ENCODE measurements around the gene PCDHB6. TPM values are rescaled to one million over a fixed set of nuclear protein-coding genes. Genes with fewer than 3 reads are reported as not detected.
"Not testable (repeated sequence)": the region's sequence is repeated elsewhere in the genome, so short reads cannot be mapped to it uniquely, and the experiment has no call there.

The PCDHB6 gene
- total RNA-seq, 2 donors from 2014 or later: 0.12 to 0.33 TPM

GRCh38 chr5:141196363-141196762, 46.5 kb downstream of the PCDHB6 start:
- Histone ChIP-seq H3K27ac (no peak overlapping the region), H3K4me1 (no peaks in the 10 kb centered on the region), H3K27me3 (no peaks in the 10 kb centered on the region), H3K9me3 (peaks cover 10 to 93% of the 10 kb centered on the region in 2 donors), H3K36me3 (no peaks in the 10 kb centered on the region), H3K4me3 (no peak overlapping the region)
- no peak for DNase-seq (ENCODE audit: low spot score)
- TF ChIP-seq CTCF (IDR thresholded peaks at IDR 0.05): no peak

GRCh38 chr5:141199359-141200235, 49.7 kb downstream of the PCDHB6 start, which contains the start of gene PCDHB11:
TSS of gene PCDHB11 (plus strand) at chr5:141199627. CDS start at chr5:141199775, 148 bp downstream.
- no peaks in the 10 kb centered on the region for H3K4me1 ChIP-seq
- no peak within 1 kb of the TSS for H3K27ac ChIP-seq
- no peaks in the 10 kb centered on the region for H3K27me3 ChIP-seq
- no peak for DNase-seq (ENCODE audit: low spot score)
- peaks cover 10 to 95% of the 10 kb centered on the region in 2 donors for H3K9me3 ChIP-seq
- TF ChIP-seq CTCF (IDR thresholded peaks at IDR 0.05): no peak
- H3K36me3 ChIP-seq: no peaks in the 10 kb centered on the region
- H3K4me3 ChIP-seq: no peak within 1 kb of the TSS

- not testable (repeated sequence) for DNase-seq (ENCODE audit: low spot score); H3K4me3 ChIP-seq; H3K27ac ChIP-seq; H3K4me1 ChIP-seq; H3K27me3 ChIP-seq; H3K36me3 ChIP-seq
- peaks cover 10 to 95% of the 10 kb centered on the region in 2 donors for H3K9me3 ChIP-seq
These were observed 51.3 kb downstream of the PCDHB6 start for GRCh38 chr5:141201126-141201525.

GRCh38 chr5:141201646-141202045, 51.8 kb downstream of the PCDHB6 start:
- not testable (repeated sequence) for H3K4me3 ChIP-seq; DNase-seq (ENCODE audit: low spot score); H3K27ac ChIP-seq; H3K36me3 ChIP-seq; H3K27me3 ChIP-seq; H3K4me1 ChIP-seq
- H3K9me3 ChIP-seq: peaks cover 6 to 95% of the 10 kb centered on the region in 2 donors

Other genes with a start within 250 kb of the PCDHB6 start
- under 1 TPM; 0.26 to 0.51 TPM for gene PCDHAC1, start 223.8 kb upstream of the PCDHB6 start, total RNA-seq
- gene PCDHAC2, start 183.6 kb upstream of the PCDHB6 start, total RNA-seq: 1 to 10 TPM; 3.7 to 4.1 TPM
- not detected for gene PCDHB1, start 98.7 kb upstream of the PCDHB6 start, total RNA-seq
- 1 to 10 TPM; 1.8 to 2.2 TPM for gene PCDHB2, start 55.4 kb upstream of the PCDHB6 start, total RNA-seq
- gene PCDHB3, start 49.6 kb upstream of the PCDHB6 start, total RNA-seq: under 1 TPM; 0.63 to 0.83 TPM
- 1 to 10 TPM; 1.6 to 2.6 TPM for gene PCDHB4, start 28.2 kb upstream of the PCDHB6 start, total RNA-seq
- gene PCDHB5, start 14.9 kb upstream of the PCDHB6 start, total RNA-seq: 1 to 10 TPM; 3.8 to 4.3 TPM
- gene PCDHB7, start 22.6 kb downstream of the PCDHB6 start, total RNA-seq: 1 to 10 TPM; 1.0 to 1.4 TPM
- 1 to 10 TPM in 1 of 2 donors, under 1 TPM in 1; 0.90 to 1.7 TPM for gene PCDHB8, start 27.7 kb downstream of the PCDHB6 start, total RNA-seq
- gene PCDHB16, start 32.3 kb downstream of the PCDHB6 start, total RNA-seq: 1 to 10 TPM; 5.3 TPM
- gene PCDHB9, start 37.1 kb downstream of the PCDHB6 start, total RNA-seq: 1 to 10 TPM; 1.7 to 2.5 TPM
- gene PCDHB10, start 42.3 kb downstream of the PCDHB6 start, total RNA-seq: 1 to 10 TPM; 2.0 to 2.5 TPM
- gene PCDHB11, start 49.6 kb downstream of the PCDHB6 start, total RNA-seq: 1 to 10 TPM; 1.8 to 2.4 TPM
- gene PCDHB12, start 58.7 kb downstream of the PCDHB6 start, total RNA-seq: 1 to 10 TPM; 1.8 to 2.3 TPM
- 1 to 10 TPM; 4.2 to 5.0 TPM for gene PCDHB13, start 63.9 kb downstream of the PCDHB6 start, total RNA-seq
- gene PCDHB14, start 73.3 kb downstream of the PCDHB6 start, total RNA-seq: 1 to 10 TPM; 4.3 to 5.1 TPM
- gene PCDHB15, start 95.3 kb downstream of the PCDHB6 start, total RNA-seq: 1 to 10 TPM; 3.2 to 5.3 TPM
- not detected for gene SLC25A2, start 154.0 kb downstream of the PCDHB6 start, total RNA-seq
- 10 to 100 TPM; 73.9 to 82.6 TPM for gene TAF7, start 170.7 kb downstream of the PCDHB6 start, total RNA-seq
- gene PCDHGA1, start 180.5 kb downstream of the PCDHB6 start, total RNA-seq: 1 to 10 TPM; 1.4 to 2.0 TPM
- 1 to 10 TPM; 7.5 to 7.7 TPM for gene PCDHGA2, start 188.7 kb downstream of the PCDHB6 start, total RNA-seq
- 1 to 10 TPM; 7.0 to 8.9 TPM for gene PCDHGA3, start 193.8 kb downstream of the PCDHB6 start, total RNA-seq
- 1 to 10 TPM; 2.4 to 3.3 TPM for gene PCDHGB1, start 200.0 kb downstream of the PCDHB6 start, total RNA-seq
- gene PCDHGA4, start 205.0 kb downstream of the PCDHB6 start, total RNA-seq: 1 to 10 TPM; 4.4 to 5.7 TPM
- 1 to 10 TPM; 5.2 to 6.7 TPM for gene PCDHGB2, start 209.9 kb downstream of the PCDHB6 start, total RNA-seq
- 1 to 10 TPM; 4.0 to 5.0 TPM for gene PCDHGA5, start 214.1 kb downstream of the PCDHB6 start, total RNA-seq
- 1 to 10 TPM; 5.4 to 7.2 TPM for gene PCDHGB3, start 220.2 kb downstream of the PCDHB6 start, total RNA-seq
- 1 to 10 TPM; 4.7 to 5.3 TPM for gene PCDHGA6, start 223.8 kb downstream of the PCDHB6 start, total RNA-seq
- 1 to 10 TPM; 4.9 to 6.1 TPM for gene PCDHGA7, start 232.7 kb downstream of the PCDHB6 start, total RNA-seq
- 1 to 10 TPM; 6.3 to 6.4 TPM for gene PCDHGB4, start 237.6 kb downstream of the PCDHB6 start, total RNA-seq
- gene PCDHGA8, start 242.6 kb downstream of the PCDHB6 start, total RNA-seq: 1 to 10 TPM; 5.0 to 5.7 TPM
- gene PCDHGB5, start 247.9 kb downstream of the PCDHB6 start, total RNA-seq: 1 to 10 TPM; 9.7 TPM

All from right atrium auricular region (tissue), 2 donors.